Activated CD8-positive, alpha-beta memory T cell treated with anti-CD3 and anti-CD28 coated beads, Interleukin-2, amount 50 U/mL, for 24 hours (primary cell): ENCODE data around the gene EVL.
"Not testable (repeated sequence)": the region's sequence is repeated elsewhere in the genome, so short reads cannot be mapped to it uniquely, and the experiment has no call there.

ENCODE experiments used
- DNase-seq: peaks from one replicate; pipeline ENCODE4 v3.0.0-alpha.2; 2020; ENCODE audit errors: extremely low read depth

EVL gene

GRCh38 chr14:100170880-100171279 is 105.7 kb downstream of the EVL start:
- DNase-seq = no peak

GRCh38 chr14:100172811-100173210 is 107.6 kb downstream of the EVL start:
- DNase-seq = no peak

GRCh38 chr14:100173353-100173752 is 108.1 kb downstream of the EVL start:
- no peak for DNase-seq

GRCh38 chr14:100176811-100177327 is 111.6 kb downstream of the EVL start:
- no peak for DNase-seq

- no peak for DNase-seq
Observed at GRCh38 chr14:100178691-100179090, 113.5 kb downstream of the EVL start.

GRCh38 chr14:100180671-100181070 is 115.4 kb downstream of the EVL start:
- DNase-seq = not testable (repeated sequence)

- not testable (repeated sequence) for DNase-seq
Observed at GRCh38 chr14:100181876-100182551, 116.8 kb downstream of the EVL start.

- DNase-seq = no peak
Observed at GRCh38 chr14:100187247-100187833, 122.1 kb downstream of the EVL start.

- no peak for DNase-seq
Observed at GRCh38 chr14:100188392-100189030, 123.3 kb downstream of the EVL start.

GRCh38 chr14:100190126-100190525 is 124.9 kb downstream of the EVL start:
- DNase-seq = no peak

- DNase-seq = no peak
Observed at GRCh38 chr14:100191584-100192249, 126.5 kb downstream of the EVL start.

- DNase-seq = no peak
Observed at GRCh38 chr14:100192250-100192671, 127.0 kb downstream of the EVL start.

GRCh38 chr14:100192672-100193416 is 127.6 kb downstream of the EVL start:
- DNase-seq = peak; percentile 99
